Measurements from ENCODE around the gene GNB1.

GNB1 gene

GRCh38 chr1:1779691-1780597, 110.9 kb downstream of the GNB1 start:
- peak; percentile 50 for DNase-seq

DNA sequence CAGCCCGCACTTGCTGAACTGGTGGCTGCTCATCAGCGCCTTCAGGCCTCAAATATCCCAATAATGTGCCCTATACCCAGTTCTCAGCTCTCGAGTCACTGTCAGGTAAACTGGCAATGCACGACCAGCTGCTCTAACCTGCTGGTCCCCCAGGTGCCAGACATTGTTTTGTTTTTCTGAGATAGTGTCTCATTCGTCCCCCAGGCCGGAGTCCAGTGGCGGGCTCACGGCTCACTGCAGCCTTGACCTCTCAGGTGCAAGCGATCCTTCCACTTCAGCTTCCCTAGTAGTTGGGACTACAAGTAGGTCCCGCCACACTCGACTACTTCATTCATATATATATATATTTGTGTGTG, 111.6 kb downstream of the GNB1 start:
- no peak for DNase-seq

- DNase-seq = peak; percentile 66
These were observed 112.1 kb downstream of the GNB1 start for GRCh38 chr1:1778663-1779319.

DNA sequence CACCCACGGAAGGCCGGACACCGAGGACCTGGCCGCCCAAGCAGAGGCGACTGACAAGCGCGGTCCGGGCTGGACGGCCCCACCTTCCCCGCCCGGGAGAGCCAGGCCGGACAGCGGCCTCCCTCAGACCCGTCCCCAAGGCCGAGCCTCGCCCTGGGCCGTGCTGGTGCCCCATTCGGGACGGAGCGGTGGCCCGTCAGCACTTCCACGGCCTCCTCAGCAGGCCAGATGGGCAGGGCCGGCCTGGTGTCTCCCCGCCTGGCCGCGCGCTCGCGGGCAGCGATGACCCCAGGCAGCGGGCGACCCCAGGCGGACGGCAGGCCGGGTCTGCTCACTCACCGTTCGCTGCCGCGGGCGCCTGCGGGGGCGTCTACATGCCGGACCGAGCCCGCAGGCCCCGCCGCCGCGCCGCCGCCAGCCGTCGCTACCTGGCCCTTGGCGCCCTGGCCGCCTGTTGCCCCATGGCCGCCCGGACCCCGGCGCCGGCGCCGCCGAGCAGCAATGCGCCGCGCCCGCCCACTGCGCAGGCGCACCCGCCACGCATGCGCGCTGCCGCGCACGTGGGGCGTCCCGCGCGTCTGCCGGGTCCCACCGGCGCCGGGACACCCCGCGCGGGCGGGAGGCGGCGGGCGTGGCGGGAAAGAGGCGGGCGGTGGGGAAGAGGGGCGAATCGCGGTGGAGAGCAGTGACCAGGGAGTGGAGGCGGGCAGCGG, 112.8 kb downstream of the GNB1 start, which contains the start of gene NADK:
TSS of gene NADK (minus strand) at position 521 of the 713 bp plus-strand sequence. CDS start 13,064 bp downstream, outside the sequence.
- DNase-seq = peak; percentile 71

DNA sequence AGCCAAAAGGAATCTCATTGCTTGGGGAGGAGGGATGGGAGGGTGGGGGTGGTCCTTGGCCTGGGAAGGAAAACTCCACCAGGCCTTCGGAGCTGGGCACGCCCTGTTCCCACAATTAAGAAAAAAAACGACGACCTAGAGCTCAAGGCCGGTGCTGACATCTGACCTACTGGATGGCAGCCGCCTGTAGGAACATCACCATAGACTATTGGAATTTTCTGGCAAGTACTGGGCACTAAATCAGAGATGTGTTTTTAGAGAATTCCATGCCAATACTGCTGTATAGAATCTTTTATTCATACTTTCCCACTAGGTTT, 113.3 kb downstream of the GNB1 start:
- no peak for DNase-seq

GRCh38 chr1:1776672-1777582, 114.0 kb downstream of the GNB1 start:
- no peak for DNase-seq

DNA sequence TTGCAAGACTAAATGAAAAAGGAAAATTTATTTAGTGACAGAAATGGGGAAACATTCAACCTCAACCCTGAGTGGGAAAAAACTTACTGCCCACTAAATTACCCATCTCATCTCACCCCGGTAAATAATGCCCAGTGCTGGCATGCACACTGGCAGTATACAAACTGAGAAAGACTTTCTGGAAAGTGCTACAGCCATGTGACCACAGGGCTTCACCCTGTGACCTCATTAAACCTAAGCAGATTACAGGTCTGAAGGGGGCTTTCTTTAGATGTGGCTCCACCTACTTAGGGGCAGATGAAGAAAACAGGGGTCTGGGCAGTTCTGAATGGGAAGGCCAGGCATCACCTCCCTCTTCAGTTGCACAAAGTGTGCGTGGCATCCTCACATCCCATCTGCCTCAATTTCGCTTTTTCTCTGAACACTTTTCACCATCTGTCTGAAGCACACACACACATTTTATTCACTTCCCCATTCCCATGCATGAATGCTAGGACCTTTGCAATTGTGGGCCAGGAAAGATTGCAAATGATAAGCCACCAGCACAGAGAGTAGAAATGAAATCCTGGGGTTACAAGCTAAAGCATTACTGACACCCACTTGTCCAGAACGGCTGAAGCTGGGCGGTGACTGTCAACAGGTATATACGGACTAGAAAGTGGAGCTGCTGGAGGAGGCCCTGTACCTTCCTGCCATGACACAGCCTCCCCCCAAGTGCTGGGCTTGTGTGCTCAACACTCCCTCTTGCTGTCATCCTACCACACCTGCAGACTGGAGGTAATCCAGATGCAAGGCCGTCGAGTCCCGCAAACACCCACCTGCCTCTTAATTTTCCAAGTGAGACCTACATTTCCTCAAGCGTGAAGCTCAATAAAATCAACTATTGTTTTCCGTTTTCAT, 115.3 kb downstream of the GNB1 start:
- no peak for DNase-seq

DNA sequence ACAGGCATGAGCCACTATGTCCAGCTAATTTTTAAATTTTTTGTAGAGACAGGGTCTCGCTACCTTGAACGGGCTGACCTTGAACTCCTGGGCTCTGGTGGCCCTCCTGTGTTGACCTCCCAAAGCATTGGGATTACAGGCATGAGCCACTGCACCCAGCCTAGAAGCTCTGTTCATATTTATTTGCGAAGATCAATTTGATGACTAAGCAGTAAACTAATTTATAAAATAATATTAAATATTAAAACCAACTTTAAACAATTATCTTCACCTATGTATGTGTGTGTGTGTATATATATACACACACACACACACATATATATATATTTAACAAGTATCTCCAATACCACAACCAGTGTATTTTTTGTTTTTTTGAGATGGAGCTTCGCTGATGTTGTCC, 117.0 kb downstream of the GNB1 start:
- no peak for DNase-seq

- DNase-seq = no peak
These were observed 119.8 kb downstream of the GNB1 start for GRCh38 chr1:1771096-1771495.

GRCh38 chr1:1770102-1770501, 120.8 kb downstream of the GNB1 start:
- DNase-seq = no peak

GRCh38 chr1:1768249-1768992, 122.5 kb downstream of the GNB1 start:
- no peak for DNase-seq

DNA sequence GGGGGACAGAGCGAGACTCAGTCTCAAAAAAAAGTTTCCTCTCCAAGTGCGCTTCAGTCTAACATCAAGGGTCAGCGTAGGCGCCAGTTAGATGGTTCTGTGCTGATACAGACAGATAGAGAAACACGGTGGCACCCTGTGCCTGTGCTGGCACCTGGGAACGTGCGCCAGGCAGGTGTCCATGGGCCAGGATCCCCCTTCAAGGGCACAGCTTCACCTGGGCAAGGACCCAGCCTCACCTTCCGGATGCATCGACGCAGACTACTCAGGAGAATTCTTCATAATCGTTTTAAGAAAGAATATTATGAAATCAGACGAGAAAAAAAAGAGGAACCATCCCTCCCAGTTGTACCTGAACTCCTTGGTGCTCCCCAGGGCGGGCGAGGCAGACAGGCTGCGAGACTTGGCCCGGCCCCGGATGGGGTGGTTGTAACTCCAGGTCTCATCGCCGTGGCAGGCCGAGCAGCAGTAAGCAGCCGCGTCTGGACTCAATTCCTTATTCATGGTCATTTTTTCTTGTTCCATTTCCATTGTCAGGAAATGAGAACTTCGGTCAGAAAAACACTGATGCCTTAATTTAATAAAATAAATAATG, 125.9 kb downstream of the GNB1 start:
- no peak for DNase-seq

GRCh38 chr1:1763657-1764621, 126.9 kb downstream of the GNB1 start:
- no peak for DNase-seq

DNA sequence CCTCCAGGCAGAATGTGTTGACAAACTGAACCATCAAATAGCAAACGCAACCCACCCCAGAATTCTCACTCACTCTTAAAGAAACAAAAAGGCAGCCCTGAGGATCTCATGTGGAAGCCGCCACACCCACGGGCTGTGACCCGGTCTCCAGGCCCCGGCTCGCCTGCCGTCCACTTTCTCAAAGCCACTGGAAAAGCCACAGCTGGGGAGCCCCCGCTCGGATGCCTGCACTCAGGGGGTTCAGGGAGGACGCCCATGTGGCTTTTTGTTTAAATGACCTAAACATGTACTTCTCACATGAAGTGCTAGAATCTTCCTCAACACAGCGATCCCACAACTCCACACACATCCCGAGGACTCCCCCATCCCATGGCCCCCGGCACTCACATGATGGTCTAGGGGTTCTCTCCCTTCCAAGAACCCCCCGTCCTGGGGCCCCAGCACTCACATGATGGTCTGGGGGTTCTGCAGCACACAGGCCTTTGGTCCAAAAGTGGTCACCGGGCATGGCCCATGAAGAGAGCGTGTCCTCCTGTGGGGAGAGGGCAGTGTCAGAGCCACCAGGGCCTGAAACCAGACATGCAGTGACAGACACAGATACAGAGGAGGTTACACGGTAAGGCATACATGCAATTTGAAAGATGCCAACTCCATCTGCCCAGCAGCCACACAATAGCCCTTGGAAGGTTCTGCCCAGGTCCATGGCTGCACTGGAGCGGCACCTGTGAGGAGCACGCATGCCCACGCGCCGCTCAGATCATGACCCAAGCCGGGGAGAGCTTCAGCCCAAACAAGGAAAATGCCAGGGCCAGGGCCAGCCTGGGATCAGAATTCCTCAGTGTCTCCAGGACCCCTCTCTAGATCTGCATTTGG, 129.1 kb downstream of the GNB1 start:
- no peak for DNase-seq

GRCh38 chr1:1760715-1761114, 130.2 kb downstream of the GNB1 start:
- no peak for DNase-seq

DNA sequence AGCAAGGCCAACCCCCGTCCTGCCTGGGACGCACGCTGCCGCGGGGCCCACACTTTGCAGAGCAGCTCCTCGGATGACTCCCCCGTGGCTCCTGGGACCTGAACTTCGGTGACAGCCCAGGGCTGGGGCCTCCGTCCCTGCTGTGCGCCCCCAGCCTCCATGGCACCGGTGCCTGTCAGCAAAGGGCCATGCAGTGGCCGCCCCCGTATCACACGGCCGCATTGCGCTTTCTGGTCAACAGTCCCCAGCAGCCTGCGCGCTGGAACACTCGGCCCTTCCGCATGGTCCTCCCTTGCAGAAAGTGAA, 130.6 kb downstream of the GNB1 start:
- DNase-seq = no peak

GRCh38 chr1:1759456-1760344, 131.2 kb downstream of the GNB1 start:
- no peak for DNase-seq

Data from activated effector memory CD4-positive, alpha-beta T cell treated with Interleukin-2 at 50 U/mL for 16 hours (primary cell).